GM18870 (cell line): ENCODE measurements around the gene CMTM6.
"Not testable (repeated sequence)": the region's sequence is repeated elsewhere in the genome, so short reads cannot be mapped to it uniquely, and the experiment has no call there.

Experiments
- ATAC-seq: cut with Tn5 transposase; IDR thresholded peaks from one replicate; pipeline ENCODE4 v1.9.1; 2021; ENCODE audit warnings: moderate library complexity; ENCODE audit not compliant: unreplicated experiment

The CMTM6 gene

GRCh38 chr3:32502118-32502945, at the start of gene CMTM6:
CMTM6 (minus strand) TSS chr3:32502852; CDS start chr3:32502745, 107 bp downstream.
- peak; percentile 58 for ATAC-seq

GRCh38 chr3:32552013-32552412, 49.4 kb upstream of the CMTM6 start:
- ATAC-seq: no peak

GRCh38 chr3:32551496-32551895, 48.8 kb upstream of the CMTM6 start:
- ATAC-seq: no peak

GRCh38 chr3:32551087-32551486, 48.4 kb upstream of the CMTM6 start:
- no peak for ATAC-seq

- ATAC-seq: no peak
Measured at GRCh38 chr3:32545305-32545704, 42.7 kb upstream of the CMTM6 start.

GRCh38 chr3:32544894-32545293, 42.2 kb upstream of the CMTM6 start:
- ATAC-seq: no peak

- ATAC-seq: no peak
Measured at GRCh38 chr3:32542807-32543206, 40.2 kb upstream of the CMTM6 start.

GRCh38 chr3:32540899-32541298, 38.2 kb upstream of the CMTM6 start:
- ATAC-seq: no peak

- no peak for ATAC-seq
Measured at GRCh38 chr3:32532434-32532833, 29.8 kb upstream of the CMTM6 start.

- ATAC-seq: peak; percentile 61
Measured at GRCh38 chr3:32531010-32531647, 28.5 kb upstream of the CMTM6 start.

- ATAC-seq: no peak
Measured at GRCh38 chr3:32525720-32526119, 23.1 kb upstream of the CMTM6 start.

GRCh38 chr3:32522682-32523081, 20.0 kb upstream of the CMTM6 start:
- no peak for ATAC-seq

GRCh38 chr3:32518921-32519320, 16.3 kb upstream of the CMTM6 start:
- ATAC-seq: not testable (repeated sequence)

- peak; percentile 21 for ATAC-seq
Measured at GRCh38 chr3:32516751-32517150, 14.1 kb upstream of the CMTM6 start.

GRCh38 chr3:32511005-32511404, 8.4 kb upstream of the CMTM6 start:
- ATAC-seq: no peak

GRCh38 chr3:32510075-32510724, 7.5 kb upstream of the CMTM6 start:
- peak; percentile 85 for ATAC-seq

GRCh38 chr3:32508711-32509110, 6.1 kb upstream of the CMTM6 start:
- ATAC-seq: no peak

- ATAC-seq: no peak
Measured at GRCh38 chr3:32506466-32506865, 3.8 kb upstream of the CMTM6 start.

GRCh38 chr3:32502946-32503286, 264 bp upstream of the CMTM6 start:
- ATAC-seq: peak; percentile 5

- ATAC-seq: no peak
Measured at GRCh38 chr3:32501783-32502117, 902 bp downstream of the CMTM6 start.

- ATAC-seq: no peak
Measured at GRCh38 chr3:32500880-32501782, 1.5 kb downstream of the CMTM6 start.
